IMR-90 (cell line): ENCODE data around the gene FAM168A.

ENCODE experiments used
- CEBPB ChIP-seq: IDR thresholded peaks from 2 replicates; pipeline ENCODE4 v1.6.1; 2012; ENCODE audit warnings: low read depth, low read length, improper control_type of control experiment
- CTCF ChIP-seq: conservative IDR thresholded peaks from 2 replicates; pipeline ENCODE4 v1.5.1; 2012; ENCODE audit warnings: mild to moderate bottlenecking, low read depth, low read length, improper control_type of control experiment
- ELK1 ChIP-seq: fragments of 150-350 bp; IDR thresholded peaks from 2 replicates; pipeline ENCODE4 v1.6.1; 2016; ENCODE audit warnings: low read depth, mild to moderate bottlenecking, low read length, moderate library complexity, borderline replicate concordance
- POLR2A ChIP-seq: IDR thresholded peaks from 2 replicates; pipeline ENCODE4 v1.6.1; 2012; ENCODE audit warnings: mild to moderate bottlenecking, low read depth, low read length
- RAD21 ChIP-seq: IDR thresholded peaks from 2 replicates; pipeline ENCODE4 v1.6.1; 2012; ENCODE audit warnings: low read length, improper control_type of control experiment
- RCOR1 ChIP-seq: IDR thresholded peaks from 2 replicates; pipeline ENCODE4 v1.6.1; 2012; ENCODE audit warnings: mild to moderate bottlenecking, low read length, improper control_type of control experiment; ENCODE audit not compliant: insufficient replicate concordance
- RFX5 ChIP-seq: IDR thresholded peaks from 2 replicates; pipeline ENCODE4 v1.8.0; 2012; ENCODE audit warnings: low read depth, mild to moderate bottlenecking, low read length, moderate library complexity
- SMC3 ChIP-seq: fragments of 150-350 bp; IDR thresholded peaks from 2 replicates; pipeline ENCODE4 v1.6.1; 2016; ENCODE audit warnings: low read depth, mild to moderate bottlenecking, antibody characterized with exemption, low read length, moderate library complexity

- TF ChIP-seq CTCF (no peak), RFX5 (no peak), POLR2A (no peak), SMC3 (no peak), RCOR1 (no peak), CEBPB (no peak), RAD21 (no peak), ELK1 (no peak)
These were observed 206.2 kb downstream of the FAM168A start for GRCh38 chr11:73391665-73392064.
